AG09309 (cell line): Measurements from ENCODE around the gene GNAT1.

Source experiments
- DNase-seq: peaks from one replicate; pipeline ENCODE4 v3.0.0-alpha.2; 2010; ENCODE audit warnings: low read depth
- H3K4me3 ChIP-seq: 2 replicates; pipeline ENCODE4 v1.5.1; 2011; ENCODE audit warnings: mild to moderate bottlenecking, low read depth, low read length, moderate library complexity; ENCODE audit not compliant: control insufficient read depth
- TF ChIP-seq, protein P1 (sequence below): IDR thresholded peaks from 2 replicates; pipeline ENCODE4 v1.5.1; 2011; ENCODE audit warnings: mild to moderate bottlenecking, low read depth, low read length, inconsistent platforms; ENCODE audit not compliant: insufficient read depth, control insufficient read depth; ENCODE audit errors: missing control alignments

GNAT1 gene

GRCh38 chr3:50174947-50175524 lies 16.4 kb upstream of the GNAT1 start:
- TF ChIP-seq, protein P1, sequence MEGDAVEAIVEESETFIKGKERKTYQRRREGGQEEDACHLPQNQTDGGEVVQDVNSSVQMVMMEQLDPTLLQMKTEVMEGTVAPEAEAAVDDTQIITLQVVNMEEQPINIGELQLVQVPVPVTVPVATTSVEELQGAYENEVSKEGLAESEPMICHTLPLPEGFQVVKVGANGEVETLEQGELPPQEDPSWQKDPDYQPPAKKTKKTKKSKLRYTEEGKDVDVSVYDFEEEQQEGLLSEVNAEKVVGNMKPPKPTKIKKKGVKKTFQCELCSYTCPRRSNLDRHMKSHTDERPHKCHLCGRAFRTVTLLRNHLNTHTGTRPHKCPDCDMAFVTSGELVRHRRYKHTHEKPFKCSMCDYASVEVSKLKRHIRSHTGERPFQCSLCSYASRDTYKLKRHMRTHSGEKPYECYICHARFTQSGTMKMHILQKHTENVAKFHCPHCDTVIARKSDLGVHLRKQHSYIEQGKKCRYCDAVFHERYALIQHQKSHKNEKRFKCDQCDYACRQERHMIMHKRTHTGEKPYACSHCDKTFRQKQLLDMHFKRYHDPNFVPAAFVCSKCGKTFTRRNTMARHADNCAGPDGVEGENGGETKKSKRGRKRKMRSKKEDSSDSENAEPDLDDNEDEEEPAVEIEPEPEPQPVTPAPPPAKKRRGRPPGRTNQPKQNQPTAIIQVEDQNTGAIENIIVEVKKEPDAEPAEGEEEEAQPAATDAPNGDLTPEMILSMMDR, result no peak
- no peak for DNase-seq
- no peak overlapping the region for H3K4me3 ChIP-seq

- DNase-seq, result no peak
- TF ChIP-seq, protein P1, result no peak
- no peak overlapping the region for H3K4me3 ChIP-seq
Observed at GRCh38 chr3:50177346-50177745, 14.1 kb upstream of the GNAT1 start.

- H3K4me3 ChIP-seq, result no peak overlapping the region
- DNase-seq, result no peak
- TF ChIP-seq, protein P1, result no peak
Observed at GRCh38 chr3:50179710-50180109, 11.7 kb upstream of the GNAT1 start.

DNA sequence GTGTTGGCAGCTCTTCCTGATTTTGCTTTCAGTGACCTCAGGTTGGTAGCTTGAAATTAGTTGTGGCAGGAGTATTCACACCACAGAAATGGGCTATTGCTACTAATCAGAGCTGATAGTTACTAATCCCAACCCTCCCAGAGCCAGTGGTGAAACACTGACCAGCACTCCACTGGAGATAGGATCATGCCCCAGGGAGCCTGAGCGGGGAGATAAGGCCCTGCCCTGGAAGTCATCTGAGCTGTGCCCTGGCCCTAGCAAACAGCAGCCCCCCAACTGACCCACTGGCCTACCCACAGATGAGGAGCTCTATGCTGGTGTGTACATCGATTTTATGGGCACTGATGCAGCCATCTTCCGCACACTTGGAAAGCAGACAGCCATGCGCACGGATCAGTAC lies 9.4 kb upstream of the GNAT1 start:
- TF ChIP-seq, protein P1, result no peak
- no peak overlapping the region for H3K4me3 ChIP-seq
- DNase-seq, result no peak

DNA sequence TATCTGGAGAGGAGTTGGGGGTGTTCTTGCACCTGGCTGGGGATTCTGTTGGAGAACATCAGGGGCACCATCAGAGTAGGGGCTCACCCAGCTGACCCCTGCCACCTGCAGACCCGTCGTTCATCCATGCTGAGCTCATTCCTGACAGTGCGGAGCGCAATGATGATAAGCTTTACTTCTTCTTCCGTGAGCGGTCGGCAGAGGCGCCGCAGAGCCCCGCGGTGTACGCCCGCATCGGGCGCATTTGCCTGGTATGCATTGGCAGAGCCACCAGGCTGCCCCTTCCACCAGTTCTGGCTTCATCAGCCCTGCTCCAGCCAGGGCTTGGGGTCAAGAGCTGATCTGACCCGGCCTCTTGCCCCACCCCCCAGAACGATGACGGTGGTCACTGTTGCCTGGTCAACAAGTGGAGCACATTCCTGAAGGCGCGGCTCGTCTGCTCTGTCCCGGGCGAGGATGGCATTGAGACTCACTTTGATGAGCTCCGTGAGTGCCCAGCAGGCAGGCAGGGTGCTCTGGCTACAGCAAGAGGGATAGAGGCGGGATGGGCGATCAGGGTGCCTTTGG lies 8.8 kb upstream of the GNAT1 start:
- DNase-seq, result no peak
- no peak overlapping the region for H3K4me3 ChIP-seq
- TF ChIP-seq, protein P1, result no peak

DNA sequence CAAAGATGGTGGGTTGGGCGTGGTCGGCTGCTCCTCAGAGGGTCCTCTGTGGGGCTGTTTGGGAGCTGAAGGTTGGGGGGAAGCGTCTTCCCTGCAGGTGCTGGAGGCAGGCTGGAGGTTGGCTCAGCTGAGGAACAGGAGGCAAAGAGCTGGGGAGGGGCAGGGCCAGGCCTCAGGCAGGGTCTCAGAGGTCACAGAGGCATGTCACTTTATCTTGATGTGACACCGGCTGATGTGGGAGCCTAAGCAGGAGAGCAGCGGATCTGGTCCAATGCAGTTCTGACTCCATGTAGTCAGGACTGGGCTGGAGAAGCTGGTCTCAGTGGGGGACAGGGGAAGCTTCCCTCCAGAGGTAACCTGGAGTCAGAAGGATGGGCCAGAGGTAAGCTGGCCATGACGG lies 7.7 kb upstream of the GNAT1 start:
- no peak overlapping the region for H3K4me3 ChIP-seq
- TF ChIP-seq, protein P1, result no peak
- DNase-seq, result no peak
